GM12878 (cell line): Measurements from ENCODE around the gene WDR43. TPM values are rescaled to one million over a fixed set of nuclear protein-coding genes. Genes with fewer than 3 reads are reported as not detected.

Experiments
- CHD1 ChIP-seq: IDR thresholded peaks from 2 replicates; pipeline ENCODE4 v1.6.1; 2012; ENCODE audit warnings: low read depth, low read length, improper control_type of control experiment
- CHD4 ChIP-seq: fragments of 200-600 bp; sonication (generic); IDR thresholded peaks from 2 replicates; pipeline ENCODE4 v1.6.1; 2016; ENCODE audit warnings: mild to moderate bottlenecking
- CREM ChIP-seq: IDR thresholded peaks from 2 replicates; pipeline ENCODE4 v1.6.1; 2014; ENCODE audit warnings: antibody characterized with exemption, low read depth
- EED ChIP-seq: sonication (generic); IDR thresholded peaks from 2 replicates; pipeline ENCODE4 v1.6.1; 2016; ENCODE audit warnings: antibody characterized with exemption, low read depth
- HDGF ChIP-seq: fragments of 450-650 bp; IDR thresholded peaks from 2 replicates; pipeline ENCODE4 v1.6.1; 2016; ENCODE audit warnings: antibody characterized with exemption
- IKZF1 ChIP-seq: fragments of 450-650 bp; conservative IDR thresholded peaks from 2 replicates; pipeline ENCODE4 v1.6.1; 2017; ENCODE audit warnings: antibody characterized with exemption, mild to moderate bottlenecking
- IKZF2 ChIP-seq, 2 experiments: fragments of 450-650 bp; IDR thresholded peaks; 2 replicates each; pipeline ENCODE4 v1.6.1; 2017; ENCODE audit warnings: mild to moderate bottlenecking in 2 of 2, moderate library complexity in 2 of 2
- LARP7 ChIP-seq: fragments of 450-650 bp; IDR thresholded peaks from 2 replicates; pipeline ENCODE4 v1.6.1; 2017; ENCODE audit warnings: mild to moderate bottlenecking
- PKNOX1 ChIP-seq: fragments of 450-650 bp; IDR thresholded peaks from 2 replicates; pipeline ENCODE4 v1.6.1; 2016; ENCODE audit warnings: mild to moderate bottlenecking
- RAD51 ChIP-seq: fragments of 450-650 bp; IDR thresholded peaks from 2 replicates; pipeline ENCODE4 v1.6.1; 2016; ENCODE audit warnings: moderate library complexity, mild to moderate bottlenecking, inconsistent platforms
- STAT3 ChIP-seq: IDR thresholded peaks from 2 replicates; pipeline ENCODE4 v1.6.1; 2011; ENCODE audit warnings: low read depth, low read length, improper control_type of control experiment
- TARDBP ChIP-seq: IDR thresholded peaks from 2 replicates; pipeline ENCODE4 v1.6.1; 2016; ENCODE audit warnings: borderline replicate concordance
- ZNF687 ChIP-seq: fragments of 450-650 bp; IDR thresholded peaks from 2 replicates; pipeline ENCODE4 v1.6.1; 2017; ENCODE audit warnings: mild to moderate bottlenecking, moderate library complexity
- polyA plus RNA-seq, 11 experiments: library from polyadenylated mRNA; depleted of rRNA in 4 of 11; unstranded in 6 of 11; stranded (reverse) in 5 of 11; fragments of >200 nt; fragmentation: Nextera tagmentation in 4 of 11; fragmentation: Illumina TruSeq in 1 of 11; extraction: Ambion mirVana in 4 of 11; extraction: Trizol in 1 of 11; gene quantifications; 1 replicate in 1 of 11; 2 replicates in 10 of 11; pipeline versions ENCODE4 v1.2.1 to v1.2.3, GENCODE V29; 2011 to 2016; ENCODE audit warnings: inconsistent platforms in 2 of 11, missing spikeins in 2 of 11, low read depth in 1 of 11
- total RNA-seq, 4 experiments: library from RNA; depleted of rRNA in 3 of 4; stranded (reverse); fragments of >200 nt in 3 of 4; fragmentation: Illumina TruSeq in 1 of 4; extraction: Trizol in 1 of 4; gene quantifications; 2 replicates each; pipeline versions ENCODE4 v1.2.1 to v1.2.3, GENCODE V29; 2013 to 2021
- TF ChIP-seq, protein P1 (sequence below): fragments of 450-650 bp; IDR thresholded peaks from 2 replicates; pipeline ENCODE4 v1.6.1; 2017; ENCODE audit warnings: borderline replicate concordance
- TF ChIP-seq, protein P2 (sequence below): fragments of 450-650 bp; formaldehyde crosslinking; IDR thresholded peaks from 2 replicates; pipeline ENCODE4 v1.4.0; 2020; ENCODE audit warnings: mild to moderate bottlenecking, moderate library complexity

The WDR43 gene
- total and polyA plus RNA-seq, 10 of the 15 experiments (the other 5 are each of a cell fraction or from before 2014, with no cell fraction given) = 39.3 to 153 (median 81.9) TPM

DNA sequence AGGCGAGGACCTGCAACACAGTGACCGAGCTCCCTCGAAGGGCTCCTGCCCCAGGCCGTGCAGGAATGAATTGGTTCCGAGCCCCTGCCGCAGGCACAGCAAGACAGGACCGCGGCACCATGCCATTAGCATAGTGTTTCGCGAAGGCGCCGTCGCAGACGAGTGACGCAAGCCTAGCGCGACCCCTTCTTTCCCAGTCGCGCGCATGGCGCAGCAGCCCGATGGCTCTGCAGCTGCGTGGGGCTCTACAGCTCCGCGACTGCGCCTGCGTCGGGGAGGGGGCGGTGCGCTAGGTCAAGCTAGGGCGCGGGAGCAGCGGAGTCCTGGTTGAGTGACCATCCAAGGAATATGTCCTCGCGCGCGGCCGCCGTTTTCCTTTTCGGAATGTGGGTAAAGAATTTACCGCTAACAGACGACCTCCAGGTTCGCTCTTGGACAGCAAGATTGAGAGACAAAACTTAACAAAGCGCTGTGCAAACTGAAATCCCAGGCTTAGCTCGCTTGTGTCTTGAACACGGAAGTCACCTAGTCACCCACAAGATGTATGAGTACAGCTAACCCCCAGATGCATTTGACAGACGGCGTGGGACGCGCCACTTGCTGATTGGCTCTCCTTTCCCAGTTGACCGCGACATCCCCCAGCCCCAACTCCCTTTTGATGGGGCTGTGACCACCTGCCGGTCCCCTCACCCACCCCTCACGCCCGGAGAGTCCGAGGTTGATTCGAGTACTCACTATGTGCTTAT is 24.1 kb upstream of the WDR43 start, which contains the start of gene TRMT61B (continued):
- peak; percentile 61 for TF ChIP-seq ZNF687
- peak; percentile 13; the same call in 1 of the 2 replicates for TF ChIP-seq EED
- TF ChIP-seq, protein P1, sequence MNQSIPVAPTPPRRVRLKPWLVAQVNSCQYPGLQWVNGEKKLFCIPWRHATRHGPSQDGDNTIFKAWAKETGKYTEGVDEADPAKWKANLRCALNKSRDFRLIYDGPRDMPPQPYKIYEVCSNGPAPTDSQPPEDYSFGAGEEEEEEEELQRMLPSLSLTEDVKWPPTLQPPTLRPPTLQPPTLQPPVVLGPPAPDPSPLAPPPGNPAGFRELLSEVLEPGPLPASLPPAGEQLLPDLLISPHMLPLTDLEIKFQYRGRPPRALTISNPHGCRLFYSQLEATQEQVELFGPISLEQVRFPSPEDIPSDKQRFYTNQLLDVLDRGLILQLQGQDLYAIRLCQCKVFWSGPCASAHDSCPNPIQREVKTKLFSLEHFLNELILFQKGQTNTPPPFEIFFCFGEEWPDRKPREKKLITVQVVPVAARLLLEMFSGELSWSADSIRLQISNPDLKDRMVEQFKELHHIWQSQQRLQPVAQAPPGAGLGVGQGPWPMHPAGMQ = no peak
- TF ChIP-seq CHD4 = no peak
- peak; percentile 90 for TF ChIP-seq TARDBP
- peak; percentile 97 for TF ChIP-seq IKZF1
- TF ChIP-seq CREM = peak; percentile 100
- peak; percentile 84 for TF ChIP-seq PKNOX1
- TF ChIP-seq HDGF = no peak
- no peak for TF ChIP-seq RAD51
- peak; percentile 47; the same call in 1 of the 2 replicates for TF ChIP-seq STAT3
- TF ChIP-seq, protein P2, sequence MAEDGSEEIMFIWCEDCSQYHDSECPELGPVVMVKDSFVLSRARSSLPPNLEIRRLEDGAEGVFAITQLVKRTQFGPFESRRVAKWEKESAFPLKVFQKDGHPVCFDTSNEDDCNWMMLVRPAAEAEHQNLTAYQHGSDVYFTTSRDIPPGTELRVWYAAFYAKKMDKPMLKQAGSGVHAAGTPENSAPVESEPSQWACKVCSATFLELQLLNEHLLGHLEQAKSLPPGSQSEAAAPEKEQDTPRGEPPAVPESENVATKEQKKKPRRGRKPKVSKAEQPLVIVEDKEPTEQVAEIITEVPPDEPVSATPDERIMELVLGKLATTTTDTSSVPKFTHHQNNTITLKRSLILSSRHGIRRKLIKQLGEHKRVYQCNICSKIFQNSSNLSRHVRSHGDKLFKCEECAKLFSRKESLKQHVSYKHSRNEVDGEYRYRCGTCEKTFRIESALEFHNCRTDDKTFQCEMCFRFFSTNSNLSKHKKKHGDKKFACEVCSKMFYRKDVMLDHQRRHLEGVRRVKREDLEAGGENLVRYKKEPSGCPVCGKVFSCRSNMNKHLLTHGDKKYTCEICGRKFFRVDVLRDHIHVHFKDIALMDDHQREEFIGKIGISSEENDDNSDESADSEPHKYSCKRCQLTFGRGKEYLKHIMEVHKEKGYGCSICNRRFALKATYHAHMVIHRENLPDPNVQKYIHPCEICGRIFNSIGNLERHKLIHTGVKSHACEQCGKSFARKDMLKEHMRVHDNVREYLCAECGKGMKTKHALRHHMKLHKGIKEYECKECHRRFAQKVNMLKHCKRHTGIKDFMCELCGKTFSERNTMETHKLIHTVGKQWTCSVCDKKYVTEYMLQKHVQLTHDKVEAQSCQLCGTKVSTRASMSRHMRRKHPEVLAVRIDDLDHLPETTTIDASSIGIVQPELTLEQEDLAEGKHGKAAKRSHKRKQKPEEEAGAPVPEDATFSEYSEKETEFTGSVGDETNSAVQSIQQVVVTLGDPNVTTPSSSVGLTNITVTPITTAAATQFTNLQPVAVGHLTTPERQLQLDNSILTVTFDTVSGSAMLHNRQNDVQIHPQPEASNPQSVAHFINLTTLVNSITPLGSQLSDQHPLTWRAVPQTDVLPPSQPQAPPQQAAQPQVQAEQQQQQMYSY = no peak
- TF ChIP-seq LARP7 = no peak; the same call in 1 of the 2 replicates
- no peak for TF ChIP-seq IKZF2 (IDR thresholded peaks at IDR 0.05)
- TF ChIP-seq CHD1 = no peak
